CD14-positive monocyte (primary cell): Measurements from ENCODE around the gene SYT2. TPM values are rescaled to one million over a fixed set of nuclear protein-coding genes. Genes with fewer than 3 reads are reported as not detected.

Experiments
- DNase-seq, 3 donors: peaks; one replicate each; pipeline ENCODE4 v3.0.0-alpha.2; 2011 to 2022
- H2AFZ ChIP-seq: 2 replicates; pipeline ENCODE4 v1.6.0; 2012; ENCODE audit warnings: mild to moderate bottlenecking, low read depth, low read length, inconsistent platforms; ENCODE audit not compliant: insufficient read depth, poor library complexity, severe bottlenecking
- H3K27ac ChIP-seq, 2 donors: 1 replicate in 1 of 2; 2 replicates in 1 of 2; pipeline ENCODE4 v1.5.1; 2012 to 2013; ENCODE audit warnings: low read length in 2 of 2, control low read depth in 1 of 2, inconsistent platforms in 1 of 2, low read depth in 1 of 2, mild to moderate bottlenecking in 1 of 2
- H3K27me3 ChIP-seq, 2 donors: one replicate each; pipeline versions ENCODE4 v1.6.0 to v1.6.1; 2011 to 2013; ENCODE audit warnings: low read length in 2 of 2; ENCODE audit not compliant: control insufficient read depth in 2 of 2, insufficient read depth in 2 of 2
- H3K36me3 ChIP-seq, 2 donors: replicated peaks in 1 of 2; 1 replicate in 1 of 2; 2 replicates in 1 of 2; pipeline versions ENCODE4 v1.5.1 to v1.6.1; 2012 to 2013; ENCODE audit warnings: low read length in 2 of 2, control low read depth in 1 of 2, inconsistent platforms in 1 of 2, mild to moderate bottlenecking in 1 of 2; ENCODE audit not compliant: insufficient read depth in 2 of 2, control insufficient read depth in 1 of 2
- H3K4me1 ChIP-seq, 2 donors: 1 replicate in 1 of 2; 2 replicates in 1 of 2; pipeline versions ENCODE4 v1.5.1 to v1.6.1; 2012 to 2013; ENCODE audit warnings: low read length in 2 of 2, control low read depth in 1 of 2, inconsistent platforms in 1 of 2, mild to moderate bottlenecking in 1 of 2, moderate library complexity in 1 of 2; ENCODE audit not compliant: insufficient read depth in 2 of 2, control insufficient read depth in 1 of 2
- H3K4me2 ChIP-seq: replicated peaks from 2 replicates; pipeline ENCODE3; 2012; ENCODE audit warnings: low read length, moderate library complexity, mild to moderate bottlenecking; ENCODE audit not compliant: poor library complexity, severe bottlenecking; ENCODE audit errors: extremely low read depth
- H3K4me3 ChIP-seq, 3 experiments: fragments of 200-600 bp in 1 of 3; sonication (generic) in 1 of 3; replicated peaks in 1 of 3; 1 replicate in 2 of 3; 2 replicates in 1 of 3; pipeline ENCODE4 v1.5.1; 2011 to 2013; ENCODE audit warnings: low read length in 3 of 3, mild to moderate bottlenecking in 3 of 3, control low read depth in 2 of 3, low read depth in 2 of 3, inconsistent platforms in 1 of 3, moderate library complexity in 1 of 3
- H3K79me2 ChIP-seq: 2 replicates; pipeline ENCODE4 v1.6.0; 2012; ENCODE audit warnings: mild to moderate bottlenecking, control low read depth, inconsistent platforms, low read length, moderate library complexity; ENCODE audit not compliant: insufficient read depth
- H3K9ac ChIP-seq: 2 replicates; pipeline ENCODE4 v1.6.0; 2017; ENCODE audit warnings: low read length, mild to moderate bottlenecking; ENCODE audit not compliant: insufficient read depth, poor library complexity, severe bottlenecking
- H3K9me3 ChIP-seq, 2 donors: replicated peaks in 1 of 2; 1 replicate in 1 of 2; 2 replicates in 1 of 2; pipeline versions ENCODE4 v1.5.1 to v1.6.1; 2012 to 2013; ENCODE audit warnings: low read length in 2 of 2, control low read depth in 1 of 2; ENCODE audit not compliant: control insufficient read depth in 1 of 2, insufficient read depth in 1 of 2
- H4K20me1 ChIP-seq: 2 replicates; pipeline ENCODE4 v1.6.0; 2012; ENCODE audit warnings: mild to moderate bottlenecking, low read length, control low read depth, moderate library complexity; ENCODE audit not compliant: insufficient read depth
- H3K27ac Mint-ChIP-seq, 7 donors: one replicate each; pipeline ENCODE4 v1.8.0; 2020; ENCODE audit warnings: mild to moderate bottlenecking in 7 of 7, mixed read lengths in 7 of 7, moderate library complexity in 6 of 7, inconsistent platforms in 2 of 7
- H3K27me3 Mint-ChIP-seq, 3 donors: one replicate each; pipeline ENCODE4 v1.8.0; 2021 to 2022; ENCODE audit warnings: low read depth in 3 of 3, mild to moderate bottlenecking in 3 of 3, mixed read lengths in 3 of 3, moderate library complexity in 3 of 3, inconsistent platforms in 1 of 3
- H3K36me3 Mint-ChIP-seq, 2 donors: one replicate each; pipeline ENCODE4 v1.8.0; 2020; ENCODE audit warnings: mixed read lengths in 2 of 2, inconsistent platforms in 1 of 2, mild to moderate bottlenecking in 1 of 2
- H3K4me1 Mint-ChIP-seq: one replicate; pipeline ENCODE4 v1.8.0; 2020; ENCODE audit warnings: mild to moderate bottlenecking, mixed read lengths
- H3K4me3 Mint-ChIP-seq, 2 donors: one replicate each; pipeline ENCODE4 v1.8.0; 2020; ENCODE audit warnings: mild to moderate bottlenecking in 2 of 2, mixed read lengths in 2 of 2, moderate library complexity in 1 of 2
- H3K9me3 Mint-ChIP-seq, 7 donors: one replicate each; pipeline ENCODE4 v1.8.0; 2020 to 2022; ENCODE audit warnings: mixed read lengths in 7 of 7, mild to moderate bottlenecking in 6 of 7, moderate library complexity in 6 of 7, inconsistent platforms in 2 of 7
- CTCF ChIP-seq: fragments of 200-600 bp; IDR thresholded peaks from one replicate; pipeline ENCODE4 v1.8.0; 2022; ENCODE audit warnings: antibody characterized with exemption, mild to moderate bottlenecking
- WGBS: methylation state at CpG from one replicate; pipeline ENCODE4 v1.1.5; 2013; ENCODE audit warnings: missing lambda C conversion rate; ENCODE audit not compliant: insufficient coverage; 5-methylcytosine and 5-hydroxymethylcytosine counted together
- intact Hi-C, 2 donors: fragments of 100-400 bp; cut with micrococcal nuclease; formaldehyde crosslinking; loops; one replicate each; pipeline versions ENCODE4 v1.15.0 to v1.15.1; 2023
- polyA plus RNA-seq, 3 donors: library from polyadenylated mRNA; depleted of rRNA in 1 of 3; unstranded in 2 of 3; stranded (reverse) in 1 of 3; fragments of 300-500 nt in 2 of 3; fragments of >200 nt in 1 of 3; fragmentation: Illumina TruSeq in 2 of 3; gene quantifications; 1 replicate in 2 of 3; 2 replicates in 1 of 3; pipeline ENCODE4 v1.2.3, GENCODE V29; 2012 to 2021

Gene SYT2
- polyA plus RNA-seq, 3 donors = not detected

- no peak overlapping the region for H3K9ac ChIP-seq
- Mint-ChIP-seq H3K27ac (no peak overlapping the region), H3K36me3 (peaks cover 0 to 5% of the 10 kb centered on the region in 2 donors), H3K9me3 (peaks cover 0 to 27% (median 5%) of the 10 kb centered on the region in 7 donors), H3K4me1 (peaks cover 17% of the 10 kb centered on the region), H3K27me3 (peaks cover 98 to 100% (median 98%) of the 10 kb centered on the region in 3 donors), H3K4me3 (peak overlapping the region in 1 of 2 donors; percentile 51)
- WGBS = no CpG with 5 or more reads among the region's 6 CpGs
- no peak overlapping the region for H3K27ac ChIP-seq
- peaks cover 57% of the 10 kb centered on the region for H4K20me1 ChIP-seq
- no peak for DNase-seq
- H3K4me2 ChIP-seq = no peak overlapping the region
- no peak for TF ChIP-seq CTCF
- H3K27me3 ChIP-seq = peaks cover 94 to 98% of the 10 kb centered on the region in 2 donors
- no peaks in the 10 kb centered on the region for H3K36me3 ChIP-seq
- H3K4me1 ChIP-seq = no peaks in the 10 kb centered on the region
- H3K79me2 ChIP-seq = no peaks in the 10 kb centered on the region
- no peak overlapping the region for H3K4me3 ChIP-seq
- H2AFZ ChIP-seq = no peak overlapping the region
- peaks cover 0 to 54% of the 10 kb centered on the region in 2 donors for H3K9me3 ChIP-seq
- intact Hi-C loops = loop anchor here in 1 of 2 donors (10.0 kb wide), 1 partner anchor 50 kb away; no protein-coding TSS in a partner anchor
Measured at GRCh38 chr1:202645097-202645476, 65.2 kb downstream of the SYT2 start.

- WGBS = 11% methylated on average over 15 of the region's 22 CpGs
- intact Hi-C loops = loop anchor here in 1 of 2 donors (10.0 kb wide), 1 partner anchor 50 kb away; no protein-coding TSS in a partner anchor
- H2AFZ ChIP-seq = no peak overlapping the region
- H3K36me3 Mint-ChIP-seq = peaks cover 0 to 5% of the 10 kb centered on the region in 2 donors
- no peaks in the 10 kb centered on the region for H3K4me1 ChIP-seq
- H3K36me3 ChIP-seq = no peaks in the 10 kb centered on the region
- no peak for DNase-seq
- H3K27me3 Mint-ChIP-seq = peaks cover 97 to 100% (median 97%) of the 10 kb centered on the region in 3 donors
- no peak overlapping the region for H3K9ac ChIP-seq
- H3K4me3 Mint-ChIP-seq = peak overlapping the region in 1 of 2 donors; percentile 71
- no peak overlapping the region for H3K4me2 ChIP-seq
- peaks cover 0 to 24% (median 5%) of the 10 kb centered on the region in 7 donors for H3K9me3 Mint-ChIP-seq
- H3K4me3 ChIP-seq = no peak overlapping the region
- peaks cover 93 to 98% of the 10 kb centered on the region in 2 donors for H3K27me3 ChIP-seq
- H4K20me1 ChIP-seq = peaks cover 52% of the 10 kb centered on the region
- H3K27ac ChIP-seq = no peak overlapping the region
- no peak overlapping the region for H3K27ac Mint-ChIP-seq
- no peak for TF ChIP-seq CTCF
- H3K79me2 ChIP-seq = no peaks in the 10 kb centered on the region
- H3K9me3 ChIP-seq = peaks cover 0 to 51% of the 10 kb centered on the region in 2 donors
- peaks cover 17% of the 10 kb centered on the region for H3K4me1 Mint-ChIP-seq
Measured at GRCh38 chr1:202644219-202645096, 65.8 kb downstream of the SYT2 start.
